C4-2B (cell line): ENCODE measurements around the gene HOMEZ.
"Not testable (repeated sequence)": the region's sequence is repeated elsewhere in the genome, so short reads cannot be mapped to it uniquely, and the experiment has no call there.

Experiments used
- H3K27ac ChIP-seq: fragments of 450-650 bp; 2 replicates; pipeline ENCODE4 v1.5.1; 2017
- CTCF ChIP-seq: fragments of 450-650 bp; conservative IDR thresholded peaks from 2 replicates; pipeline ENCODE4 v1.5.1; 2017; ENCODE audit warnings: mild to moderate bottlenecking
- ZFX ChIP-seq: fragments of 450-650 bp; IDR thresholded peaks from 2 replicates; pipeline ENCODE4 v1.6.1; 2017

The HOMEZ gene

GRCh38 chr14:23240661-23241060, 45.3 kb downstream of the HOMEZ start:
- no peak for TF ChIP-seq CTCF
- no peak for TF ChIP-seq ZFX
- no peak overlapping the region for H3K27ac ChIP-seq

- no peak within 1 kb of the TSS for H3K27ac ChIP-seq
- TF ChIP-seq CTCF, result no peak
These were observed 47.9 kb downstream of the HOMEZ start, which contains the start of gene RNF212B for GRCh38 chr14:23237772-23238594. Gene RNF212B, plus strand, starts transcription at chr14:23237936. Its CDS starts 2,410 bp downstream, at chr14:23240346.

GRCh38 chr14:23232241-23232808, 53.6 kb downstream of the HOMEZ start:
- H3K27ac ChIP-seq, result not testable (repeated sequence)

- H3K27ac ChIP-seq, result no peak overlapping the region
- TF ChIP-seq ZFX, result no peak
- no peak for TF ChIP-seq CTCF
These were observed 57.1 kb downstream of the HOMEZ start for GRCh38 chr14:23228812-23229211.

GRCh38 chr14:23227566-23227965, 58.4 kb downstream of the HOMEZ start:
- TF ChIP-seq ZFX (no peak), CTCF (no peak)
- H3K27ac ChIP-seq, result no peak overlapping the region

GRCh38 chr14:23224958-23225357, 61.0 kb downstream of the HOMEZ start:
- H3K27ac ChIP-seq, result not testable (repeated sequence)
